ENCODE measurements around the gene RAI14.

DNA sequence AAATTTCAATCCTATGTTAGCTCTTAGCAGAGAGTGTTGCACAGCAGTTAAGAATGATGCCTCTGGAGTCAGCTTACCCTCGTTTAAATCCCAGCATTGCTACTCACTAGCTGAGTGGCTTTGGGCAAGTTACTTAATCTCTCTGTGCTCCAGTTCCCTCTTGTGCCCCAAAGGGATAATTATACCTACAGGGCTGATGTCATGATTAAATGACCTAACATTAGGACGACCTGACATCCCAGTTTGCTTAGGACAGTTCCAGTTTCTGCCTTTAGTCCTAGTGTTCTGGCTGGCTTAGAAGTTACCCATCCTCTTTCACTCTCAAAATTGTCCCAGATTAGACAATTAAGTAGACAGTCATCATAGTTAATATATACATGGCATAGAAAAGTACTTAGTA lies 4.3 kb upstream of the RAI14 start:
- TF ChIP-seq, protein P1, sequence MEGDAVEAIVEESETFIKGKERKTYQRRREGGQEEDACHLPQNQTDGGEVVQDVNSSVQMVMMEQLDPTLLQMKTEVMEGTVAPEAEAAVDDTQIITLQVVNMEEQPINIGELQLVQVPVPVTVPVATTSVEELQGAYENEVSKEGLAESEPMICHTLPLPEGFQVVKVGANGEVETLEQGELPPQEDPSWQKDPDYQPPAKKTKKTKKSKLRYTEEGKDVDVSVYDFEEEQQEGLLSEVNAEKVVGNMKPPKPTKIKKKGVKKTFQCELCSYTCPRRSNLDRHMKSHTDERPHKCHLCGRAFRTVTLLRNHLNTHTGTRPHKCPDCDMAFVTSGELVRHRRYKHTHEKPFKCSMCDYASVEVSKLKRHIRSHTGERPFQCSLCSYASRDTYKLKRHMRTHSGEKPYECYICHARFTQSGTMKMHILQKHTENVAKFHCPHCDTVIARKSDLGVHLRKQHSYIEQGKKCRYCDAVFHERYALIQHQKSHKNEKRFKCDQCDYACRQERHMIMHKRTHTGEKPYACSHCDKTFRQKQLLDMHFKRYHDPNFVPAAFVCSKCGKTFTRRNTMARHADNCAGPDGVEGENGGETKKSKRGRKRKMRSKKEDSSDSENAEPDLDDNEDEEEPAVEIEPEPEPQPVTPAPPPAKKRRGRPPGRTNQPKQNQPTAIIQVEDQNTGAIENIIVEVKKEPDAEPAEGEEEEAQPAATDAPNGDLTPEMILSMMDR (IDR thresholded peaks at IDR 0.05): no peak
- TF ChIP-seq POLR2A (IDR thresholded peaks at IDR 0.05): no peak

All from testis (tissue), 2 donors.